Cerebellar nuclear complex (tissue), 1 donor: ENCODE data around the gene ZNF282.
"Not testable (repeated sequence)": the region's sequence is repeated elsewhere in the genome, so short reads cannot be mapped to it uniquely, and the experiment has no call there.

Source experiments
- DNase-seq, 2 experiments: peaks; one replicate each; lab custom pipeline; 2025; lab: John Stamatoyannopoulos, UW

ZNF282 gene

DNA sequence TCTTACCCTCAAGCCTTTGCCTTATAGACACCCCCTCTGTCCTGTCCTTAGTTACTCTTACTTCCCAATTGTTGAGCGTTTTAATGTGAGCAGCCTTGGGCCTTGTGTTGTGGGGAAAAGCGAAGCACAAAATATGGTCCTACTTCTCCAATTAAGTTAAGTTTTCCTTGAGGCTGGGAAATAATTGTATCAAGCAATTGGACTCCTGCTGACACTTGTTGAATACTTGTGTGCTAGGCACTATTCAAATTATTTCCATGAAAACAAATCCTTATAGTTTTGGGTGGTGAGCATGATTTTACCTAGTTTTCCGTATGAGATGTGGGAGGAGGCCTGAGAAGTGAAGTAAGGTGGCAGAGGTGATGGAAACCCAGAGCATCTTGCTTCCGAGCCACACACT is 61.2 kb downstream of the ZNF282 start:
- no peak for DNase-seq

DNA sequence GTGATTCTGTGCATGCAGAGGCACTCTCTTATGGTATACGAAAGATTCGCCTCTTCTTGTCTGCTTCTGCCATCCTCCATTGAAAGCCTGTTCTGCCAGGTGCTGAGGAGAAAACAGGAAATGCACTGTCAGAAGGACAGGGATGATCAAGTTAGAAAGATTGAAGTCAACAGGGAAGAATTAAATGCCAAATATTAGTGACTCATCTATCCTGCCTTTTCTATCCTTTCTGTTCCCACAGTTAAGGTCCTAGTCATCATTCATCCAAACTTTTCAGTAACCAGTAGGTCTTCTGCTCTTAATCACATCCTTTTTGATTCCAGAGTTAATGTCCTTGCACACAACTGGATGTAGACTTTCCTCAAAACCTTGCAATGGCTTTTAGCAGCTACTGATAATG is 61.8 kb downstream of the ZNF282 start:
- DNase-seq, result no peak

GRCh38 chr7:149261316-149261828 is 66.0 kb downstream of the ZNF282 start:
- DNase-seq, result no peak

- DNase-seq, result no peak
Observed at GRCh38 chr7:149261829-149262617, 66.7 kb downstream of the ZNF282 start, which contains the start of gene ZNF783. Gene ZNF783, plus strand, starts transcription at chr7:149262196. Its CDS starts 138 bp downstream, at chr7:149262334.

DNA sequence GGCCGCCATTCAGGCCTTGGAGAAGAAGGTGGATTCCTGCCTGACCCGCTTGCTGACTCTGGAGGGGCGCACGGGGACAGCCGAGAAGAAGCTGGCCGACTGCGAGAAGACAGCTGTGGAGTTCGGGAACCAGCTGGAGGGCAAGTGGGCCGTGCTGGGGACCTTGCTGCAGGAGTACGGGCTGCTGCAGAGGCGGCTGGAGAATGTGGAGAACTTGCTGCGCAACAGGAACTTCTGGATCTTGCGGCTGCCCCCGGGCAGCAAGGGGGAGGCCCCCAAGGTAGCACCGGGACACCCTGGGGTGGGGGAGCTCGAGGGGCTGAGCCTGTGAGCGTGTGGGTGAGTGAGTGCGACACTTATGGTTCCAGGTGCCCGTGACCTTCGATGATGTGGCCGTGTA is 71.1 kb downstream of the ZNF282 start:
- no peak for DNase-seq

DNA sequence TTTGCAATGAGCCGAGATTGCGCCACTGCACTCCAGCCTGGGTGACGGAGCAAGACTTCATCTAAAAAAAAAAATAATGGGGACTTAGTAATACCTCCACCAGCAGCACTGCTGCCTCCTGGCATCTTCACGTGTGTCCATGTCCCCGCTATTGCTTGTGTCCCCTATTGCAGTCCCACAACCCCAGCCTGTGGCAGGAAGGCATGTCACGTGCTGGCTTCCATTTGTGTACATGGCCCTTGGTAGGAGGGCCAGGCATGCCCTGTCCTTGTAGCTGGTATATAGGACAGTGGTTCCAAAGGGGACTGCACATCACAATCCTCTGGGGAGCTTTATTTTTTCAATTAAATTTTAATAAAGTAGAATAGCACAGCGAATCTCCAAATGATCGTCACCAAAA is 72.4 kb downstream of the ZNF282 start:
- no peak for DNase-seq

GRCh38 chr7:149274424-149274823 is 79.1 kb downstream of the ZNF282 start:
- not testable (repeated sequence) for DNase-seq
